ENCODE results near the gene TBK1.
"Not testable (repeated sequence)": the region's sequence is repeated elsewhere in the genome, so short reads cannot be mapped to it uniquely, and the experiment has no call there.

TBK1 gene

GRCh38 chr12:64497484-64497883, 45.6 kb downstream of the TBK1 start:
- no peak for DNase-seq

GRCh38 chr12:64497903-64498302, 46.0 kb downstream of the TBK1 start:
- no peak for DNase-seq

GRCh38 chr12:64500394-64500793, 48.5 kb downstream of the TBK1 start:
- peak in 1 of 14 donors; percentile 1 for DNase-seq

- no peak for DNase-seq
Measured at GRCh38 chr12:64501486-64501885, 49.6 kb downstream of the TBK1 start.

- no peak for DNase-seq
Measured at GRCh38 chr12:64506955-64507354, 55.0 kb downstream of the TBK1 start.

GRCh38 chr12:64510667-64511066, 58.7 kb downstream of the TBK1 start:
- DNase-seq, result no peak

GRCh38 chr12:64518396-64518795, 66.5 kb downstream of the TBK1 start:
- DNase-seq, result no peak

GRCh38 chr12:64521833-64522232, 69.9 kb downstream of the TBK1 start:
- no peak for DNase-seq

- no peak for DNase-seq
Measured at GRCh38 chr12:64522316-64522715, 70.4 kb downstream of the TBK1 start.

- DNase-seq, result no peak
Measured at GRCh38 chr12:64522807-64523206, 70.9 kb downstream of the TBK1 start.

- DNase-seq, result not testable (repeated sequence)
Measured at GRCh38 chr12:64523565-64524444, 71.9 kb downstream of the TBK1 start.

- DNase-seq, result no peak
Measured at GRCh38 chr12:64525461-64526160, 73.7 kb downstream of the TBK1 start.

- no peak for DNase-seq
Measured at GRCh38 chr12:64526859-64527258, 74.9 kb downstream of the TBK1 start.

GRCh38 chr12:64528616-64529015, 76.7 kb downstream of the TBK1 start:
- DNase-seq, result no peak

- DNase-seq, result no peak
Measured at GRCh38 chr12:64530566-64530965, 78.6 kb downstream of the TBK1 start.

- DNase-seq, result no peak
Measured at GRCh38 chr12:64531665-64532334, 79.9 kb downstream of the TBK1 start.

GRCh38 chr12:64532734-64533351, 80.9 kb downstream of the TBK1 start:
- DNase-seq, result no peak

GRCh38 chr12:64534672-64535199, 82.8 kb downstream of the TBK1 start:
- no peak for DNase-seq

- no peak for DNase-seq
Measured at GRCh38 chr12:64538121-64538520, 86.2 kb downstream of the TBK1 start.

- not testable (repeated sequence) for DNase-seq
Measured at GRCh38 chr12:64542409-64543047, 90.6 kb downstream of the TBK1 start.

- DNase-seq, result no peak
Measured at GRCh38 chr12:64544371-64545080, 92.6 kb downstream of the TBK1 start.

- no peak for DNase-seq
Measured at GRCh38 chr12:64545081-64545382, 93.1 kb downstream of the TBK1 start.

Measured in C1 segment of cervical spinal cord (tissue), 14 donors.